WTC11 (cell line): Measurements from ENCODE around the gene LRIG1. TPM values are rescaled to one million over a fixed set of nuclear protein-coding genes. Genes with fewer than 3 reads are reported as not detected.

ENCODE experiments used
- ATAC-seq: fragments of 200-7000 bp; cut with Tn5 transposase; 2 replicates; pipeline ENCODE4 v1.10.0; 2021; ENCODE audit warnings: mild to moderate bottlenecking, moderate library complexity
- CTCF ChIA-PET: fragments of 300-600 bp; sonication (Branson Sonifier 250); formaldehyde crosslinking; loops from one replicate; lab custom pipeline; 2021; ENCODE audit warnings: antibody characterized with exemption; lab: Charles Lee
- POLR2A ChIA-PET: fragments of 350-600 bp; sonication (Branson Sonifier 250); formaldehyde crosslinking; loops from one replicate; lab custom pipeline; 2021; ENCODE audit warnings: antibody characterized with exemption; lab: Charles Lee
- DNase-seq: peaks from one replicate; pipeline ENCODE4 v3.0.0; 2021; ENCODE audit warnings: low spot score
- H3K27ac Mint-ChIP-seq: 2 replicates; pipeline ENCODE4 v1.8.0; 2021; ENCODE audit warnings: mixed read lengths
- H3K27me3 Mint-ChIP-seq: 2 replicates; pipeline ENCODE4 v1.8.0; 2021; ENCODE audit warnings: low read depth, mild to moderate bottlenecking, moderate library complexity, mixed read lengths
- H3K36me3 Mint-ChIP-seq: 2 replicates; pipeline ENCODE4 v1.8.0; 2021; ENCODE audit warnings: mixed read lengths
- H3K4me1 Mint-ChIP-seq: 2 replicates; pipeline ENCODE4 v1.8.0; 2022; ENCODE audit warnings: mixed read lengths
- H3K4me3 Mint-ChIP-seq: 2 replicates; pipeline ENCODE4 v1.8.0; 2021; ENCODE audit warnings: mild to moderate bottlenecking, moderate library complexity, mixed read lengths
- H3K9me3 Mint-ChIP-seq: 2 replicates; pipeline ENCODE4 v1.8.0; 2021; ENCODE audit warnings: mixed read lengths
- CREB1 ChIP-seq: sonication (generic); formaldehyde crosslinking; IDR thresholded peaks from 2 replicates; pipeline ENCODE4 v1.8.0; 2023; ENCODE audit warnings: mild to moderate bottlenecking, missing genetic modification reagents
- ESRRA ChIP-seq: sonication (generic); formaldehyde crosslinking; IDR thresholded peaks from 2 replicates; pipeline ENCODE4 v1.8.1; 2022; ENCODE audit warnings: mild to moderate bottlenecking, missing genetic modification reagents, borderline replicate concordance
- FOXP4 ChIP-seq: sonication (generic); formaldehyde crosslinking; IDR thresholded peaks from 2 replicates; pipeline ENCODE4 v1.8.0; 2022; ENCODE audit warnings: mild to moderate bottlenecking, missing genetic modification reagents
- GABPB1 ChIP-seq: sonication (generic); formaldehyde crosslinking; IDR thresholded peaks from 2 replicates; pipeline ENCODE4 v1.8.1; 2023; ENCODE audit warnings: mild to moderate bottlenecking, missing genetic modification reagents
- HMGA2 ChIP-seq: fragments of 250-450 bp; sonication (Bioruptor Pico); IDR thresholded peaks from 2 replicates; pipeline ENCODE4 v1.4.0; 2021; ENCODE audit warnings: mild to moderate bottlenecking, moderate library complexity
- NR1H2 ChIP-seq: sonication (generic); formaldehyde crosslinking; IDR thresholded peaks from 2 replicates; pipeline ENCODE4 v1.9.0; 2021; ENCODE audit warnings: mild to moderate bottlenecking, moderate library complexity, missing genetic modification reagents
- NR2C2 ChIP-seq: sonication (generic); formaldehyde crosslinking; IDR thresholded peaks from 2 replicates; pipeline ENCODE4 v1.8.0; 2022; ENCODE audit warnings: mild to moderate bottlenecking, missing genetic modification reagents
- TP53 ChIP-seq: sonication (generic); formaldehyde crosslinking; IDR thresholded peaks from 2 replicates; pipeline ENCODE4 v1.8.1; 2023; ENCODE audit warnings: mild to moderate bottlenecking, missing genetic modification reagents
- ZBTB21 ChIP-seq: sonication (generic); formaldehyde crosslinking; IDR thresholded peaks from 2 replicates; pipeline ENCODE4 v1.8.1; 2023; ENCODE audit warnings: mild to moderate bottlenecking, missing genetic modification reagents, borderline replicate concordance
- ZNF219 ChIP-seq: sonication (generic); formaldehyde crosslinking; IDR thresholded peaks from 2 replicates; pipeline ENCODE4 v1.8.0; 2023; ENCODE audit warnings: missing genetic modification reagents, mild to moderate bottlenecking, borderline replicate concordance
- ZNF263 ChIP-seq: sonication (generic); formaldehyde crosslinking; IDR thresholded peaks from 2 replicates; pipeline ENCODE4 v1.8.1; 2022; ENCODE audit warnings: low read depth, mild to moderate bottlenecking, moderate library complexity, missing genetic modification reagents
- ZNF532 ChIP-seq: fragments of 250-450 bp; sonication (Bioruptor Pico); IDR thresholded peaks from 2 replicates; pipeline ENCODE4 v1.9.0; 2021; ENCODE audit warnings: mild to moderate bottlenecking, borderline replicate concordance
- total RNA-seq: library from RNA; stranded (reverse); gene quantifications from 3 replicates; pipeline ENCODE4 v1.2.3, GENCODE V29; 2021
- TF ChIP-seq, protein P1 (sequence below): sonication (generic); formaldehyde crosslinking; IDR thresholded peaks from 2 replicates; pipeline ENCODE4 v1.8.0; 2022; ENCODE audit warnings: mild to moderate bottlenecking, missing genetic modification reagents
- TF ChIP-seq, protein P2 (sequence below): fragments of 250-450 bp; sonication (Bioruptor Pico); IDR thresholded peaks from 2 replicates; pipeline ENCODE4 v1.9.0; 2021; ENCODE audit warnings: mild to moderate bottlenecking
- TF ChIP-seq, protein P3 (sequence below): sonication (generic); formaldehyde crosslinking; IDR thresholded peaks from 2 replicates; pipeline ENCODE4 v1.8.1; 2023; ENCODE audit warnings: mild to moderate bottlenecking, missing genetic modification reagents, moderate library complexity
- TF ChIP-seq, protein P4 (sequence below): fragments of 200-600 bp; IDR thresholded peaks from 2 replicates; pipeline ENCODE4 v1.8.0; 2022; ENCODE audit warnings: antibody characterized with exemption
- TF ChIP-seq, protein P5 (sequence below): fragments of 250-450 bp; sonication (Bioruptor Pico); IDR thresholded peaks from 2 replicates; pipeline ENCODE4 v1.9.0; 2021; ENCODE audit warnings: moderate library complexity, mild to moderate bottlenecking, inconsistent platforms, borderline replicate concordance
- TF ChIP-seq, protein P6 (sequence below): sonication (generic); formaldehyde crosslinking; conservative IDR thresholded peaks from 2 replicates; pipeline ENCODE4 v1.8.1; 2022; ENCODE audit warnings: mild to moderate bottlenecking, missing genetic modification reagents

The LRIG1 gene
- total RNA-seq, 1 experiment from 2014 or later, result 105 TPM

- Mint-ChIP-seq H3K4me3 (peak overlapping the region; percentile 42), H3K4me1 (peaks cover 19% of the 10 kb centered on the region), H3K27ac (peak overlapping the region; percentile 48), H3K36me3 (no peaks in the 10 kb centered on the region), H3K27me3 (no peaks in the 10 kb centered on the region), H3K9me3 (no peaks in the 10 kb centered on the region)
- DNase-seq (no peak), ATAC-seq (no peak)
- POLR2A ChIA-PET, result no interaction called here
- CTCF ChIA-PET, result interaction anchor here (1.3 kb wide), 1 partner anchor 72 kb away, joined by 4 read pairs; no protein-coding TSS in a partner anchor
- no peak for TF ChIP-seq CREB1 (CRISPR knock-in tag)
- TF ChIP-seq ZNF532 (CRISPR knock-in tag), result no peak
- TF ChIP-seq, protein P1, sequence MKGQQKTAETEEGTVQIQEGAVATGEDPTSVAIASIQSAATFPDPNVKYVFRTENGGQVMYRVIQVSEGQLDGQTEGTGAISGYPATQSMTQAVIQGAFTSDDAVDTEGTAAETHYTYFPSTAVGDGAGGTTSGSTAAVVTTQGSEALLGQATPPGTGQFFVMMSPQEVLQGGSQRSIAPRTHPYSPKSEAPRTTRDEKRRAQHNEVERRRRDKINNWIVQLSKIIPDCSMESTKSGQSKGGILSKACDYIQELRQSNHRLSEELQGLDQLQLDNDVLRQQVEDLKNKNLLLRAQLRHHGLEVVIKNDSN, result no peak
- no peak for TF ChIP-seq FOXP4
- no peak for TF ChIP-seq TP53 (CRISPR knock-in tag)
- TF ChIP-seq ZBTB21, result no peak
- TF ChIP-seq ESRRA (CRISPR knock-in tag), result no peak
- TF ChIP-seq, protein P2, sequence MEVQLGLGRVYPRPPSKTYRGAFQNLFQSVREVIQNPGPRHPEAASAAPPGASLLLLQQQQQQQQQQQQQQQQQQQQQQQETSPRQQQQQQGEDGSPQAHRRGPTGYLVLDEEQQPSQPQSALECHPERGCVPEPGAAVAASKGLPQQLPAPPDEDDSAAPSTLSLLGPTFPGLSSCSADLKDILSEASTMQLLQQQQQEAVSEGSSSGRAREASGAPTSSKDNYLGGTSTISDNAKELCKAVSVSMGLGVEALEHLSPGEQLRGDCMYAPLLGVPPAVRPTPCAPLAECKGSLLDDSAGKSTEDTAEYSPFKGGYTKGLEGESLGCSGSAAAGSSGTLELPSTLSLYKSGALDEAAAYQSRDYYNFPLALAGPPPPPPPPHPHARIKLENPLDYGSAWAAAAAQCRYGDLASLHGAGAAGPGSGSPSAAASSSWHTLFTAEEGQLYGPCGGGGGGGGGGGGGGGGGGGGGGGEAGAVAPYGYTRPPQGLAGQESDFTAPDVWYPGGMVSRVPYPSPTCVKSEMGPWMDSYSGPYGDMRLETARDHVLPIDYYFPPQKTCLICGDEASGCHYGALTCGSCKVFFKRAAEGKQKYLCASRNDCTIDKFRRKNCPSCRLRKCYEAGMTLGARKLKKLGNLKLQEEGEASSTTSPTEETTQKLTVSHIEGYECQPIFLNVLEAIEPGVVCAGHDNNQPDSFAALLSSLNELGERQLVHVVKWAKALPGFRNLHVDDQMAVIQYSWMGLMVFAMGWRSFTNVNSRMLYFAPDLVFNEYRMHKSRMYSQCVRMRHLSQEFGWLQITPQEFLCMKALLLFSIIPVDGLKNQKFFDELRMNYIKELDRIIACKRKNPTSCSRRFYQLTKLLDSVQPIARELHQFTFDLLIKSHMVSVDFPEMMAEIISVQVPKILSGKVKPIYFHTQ (CRISPR knock-in tag), result no peak
- TF ChIP-seq NR1H2, result no peak
- TF ChIP-seq, protein P3, sequence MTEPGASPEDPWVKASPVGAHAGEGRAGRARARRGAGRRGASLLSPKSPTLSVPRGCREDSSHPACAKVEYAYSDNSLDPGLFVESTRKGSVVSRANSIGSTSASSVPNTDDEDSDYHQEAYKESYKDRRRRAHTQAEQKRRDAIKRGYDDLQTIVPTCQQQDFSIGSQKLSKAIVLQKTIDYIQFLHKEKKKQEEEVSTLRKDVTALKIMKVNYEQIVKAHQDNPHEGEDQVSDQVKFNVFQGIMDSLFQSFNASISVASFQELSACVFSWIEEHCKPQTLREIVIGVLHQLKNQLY (CRISPR knock-in tag), result no peak
- TF ChIP-seq, protein P4, sequence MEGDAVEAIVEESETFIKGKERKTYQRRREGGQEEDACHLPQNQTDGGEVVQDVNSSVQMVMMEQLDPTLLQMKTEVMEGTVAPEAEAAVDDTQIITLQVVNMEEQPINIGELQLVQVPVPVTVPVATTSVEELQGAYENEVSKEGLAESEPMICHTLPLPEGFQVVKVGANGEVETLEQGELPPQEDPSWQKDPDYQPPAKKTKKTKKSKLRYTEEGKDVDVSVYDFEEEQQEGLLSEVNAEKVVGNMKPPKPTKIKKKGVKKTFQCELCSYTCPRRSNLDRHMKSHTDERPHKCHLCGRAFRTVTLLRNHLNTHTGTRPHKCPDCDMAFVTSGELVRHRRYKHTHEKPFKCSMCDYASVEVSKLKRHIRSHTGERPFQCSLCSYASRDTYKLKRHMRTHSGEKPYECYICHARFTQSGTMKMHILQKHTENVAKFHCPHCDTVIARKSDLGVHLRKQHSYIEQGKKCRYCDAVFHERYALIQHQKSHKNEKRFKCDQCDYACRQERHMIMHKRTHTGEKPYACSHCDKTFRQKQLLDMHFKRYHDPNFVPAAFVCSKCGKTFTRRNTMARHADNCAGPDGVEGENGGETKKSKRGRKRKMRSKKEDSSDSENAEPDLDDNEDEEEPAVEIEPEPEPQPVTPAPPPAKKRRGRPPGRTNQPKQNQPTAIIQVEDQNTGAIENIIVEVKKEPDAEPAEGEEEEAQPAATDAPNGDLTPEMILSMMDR, result no peak
- no peak for TF ChIP-seq ZNF263 (CRISPR knock-in tag)
- TF ChIP-seq HMGA2 (CRISPR knock-in tag), result no peak
- TF ChIP-seq GABPB1, result no peak
- no peak for TF ChIP-seq NR2C2 (CRISPR knock-in tag)
- TF ChIP-seq, protein P5, sequence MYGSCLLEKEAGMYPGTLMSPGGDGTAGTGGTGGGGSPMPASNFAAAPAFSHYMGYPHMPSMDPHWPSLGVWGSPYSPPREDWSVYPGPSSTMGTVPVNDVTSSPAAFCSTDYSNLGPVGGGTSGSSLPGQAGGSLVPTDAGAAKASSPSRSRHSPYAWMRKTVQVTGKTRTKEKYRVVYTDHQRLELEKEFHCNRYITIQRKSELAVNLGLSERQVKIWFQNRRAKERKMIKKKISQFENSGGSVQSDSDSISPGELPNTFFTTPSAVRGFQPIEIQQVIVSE, result no peak
- TF ChIP-seq ZNF219 (CRISPR knock-in tag), result no peak
- TF ChIP-seq, protein P6, sequence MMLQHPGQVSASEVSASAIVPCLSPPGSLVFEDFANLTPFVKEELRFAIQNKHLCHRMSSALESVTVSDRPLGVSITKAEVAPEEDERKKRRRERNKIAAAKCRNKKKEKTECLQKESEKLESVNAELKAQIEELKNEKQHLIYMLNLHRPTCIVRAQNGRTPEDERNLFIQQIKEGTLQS, result no peak
Observed at GRCh38 chr3:66479532-66479947, 21.3 kb downstream of the LRIG1 start.
